ENCODE results near the gene PTGER3.

- no peak for TF ChIP-seq EP300 (IDR thresholded peaks at IDR 0.05)
- no peak for TF ChIP-seq POLR2A (IDR thresholded peaks at IDR 0.05)
Measured at GRCh38 chr1:70977575-70977974, 70.0 kb downstream of the PTGER3 start.
